ENCODE measurements around the gene CFAP74.

DNA sequence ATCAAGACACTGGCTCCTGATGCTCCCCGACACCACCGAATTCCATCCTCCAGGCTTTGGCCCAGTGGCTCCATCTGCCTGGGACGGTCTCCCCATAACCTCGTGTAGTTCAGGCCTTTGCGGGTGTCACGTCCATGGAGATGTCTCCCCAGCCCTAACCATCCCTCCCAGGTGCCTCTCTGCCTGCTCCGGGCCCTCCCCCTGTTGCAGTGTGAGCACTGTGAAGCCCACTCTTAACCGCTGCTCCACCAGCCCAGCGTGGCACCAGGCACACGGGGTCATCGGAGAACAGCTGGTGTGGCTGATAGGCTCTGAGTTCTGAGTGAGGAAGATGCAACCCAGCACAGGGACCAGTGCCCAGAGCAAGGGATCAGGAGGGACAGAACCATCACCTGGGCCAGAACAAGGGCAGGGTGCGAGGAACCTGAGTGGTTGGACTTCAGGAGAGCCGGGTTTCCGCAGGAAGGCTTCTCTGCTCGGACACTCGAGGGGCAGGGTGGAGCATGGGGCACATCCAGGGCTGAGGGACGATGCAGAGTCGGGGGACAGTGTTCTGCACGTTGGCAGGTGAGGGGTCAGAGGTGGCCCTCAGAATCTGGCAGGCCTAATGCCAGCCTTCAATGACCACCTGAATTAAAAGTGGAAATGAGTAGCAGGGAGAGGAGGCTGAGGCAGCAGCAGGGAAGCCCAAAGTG is 110.1 kb downstream of the CFAP74 start:
- TF ChIP-seq, protein P1, sequence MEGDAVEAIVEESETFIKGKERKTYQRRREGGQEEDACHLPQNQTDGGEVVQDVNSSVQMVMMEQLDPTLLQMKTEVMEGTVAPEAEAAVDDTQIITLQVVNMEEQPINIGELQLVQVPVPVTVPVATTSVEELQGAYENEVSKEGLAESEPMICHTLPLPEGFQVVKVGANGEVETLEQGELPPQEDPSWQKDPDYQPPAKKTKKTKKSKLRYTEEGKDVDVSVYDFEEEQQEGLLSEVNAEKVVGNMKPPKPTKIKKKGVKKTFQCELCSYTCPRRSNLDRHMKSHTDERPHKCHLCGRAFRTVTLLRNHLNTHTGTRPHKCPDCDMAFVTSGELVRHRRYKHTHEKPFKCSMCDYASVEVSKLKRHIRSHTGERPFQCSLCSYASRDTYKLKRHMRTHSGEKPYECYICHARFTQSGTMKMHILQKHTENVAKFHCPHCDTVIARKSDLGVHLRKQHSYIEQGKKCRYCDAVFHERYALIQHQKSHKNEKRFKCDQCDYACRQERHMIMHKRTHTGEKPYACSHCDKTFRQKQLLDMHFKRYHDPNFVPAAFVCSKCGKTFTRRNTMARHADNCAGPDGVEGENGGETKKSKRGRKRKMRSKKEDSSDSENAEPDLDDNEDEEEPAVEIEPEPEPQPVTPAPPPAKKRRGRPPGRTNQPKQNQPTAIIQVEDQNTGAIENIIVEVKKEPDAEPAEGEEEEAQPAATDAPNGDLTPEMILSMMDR (conservative IDR thresholded peaks at IDR 0.05; ENCODE audit: low read depth, low read length) = no peak
- TF ChIP-seq POLR2A (IDR thresholded peaks at IDR 0.05; ENCODE audit: low read depth, low read length) (no peak), NFE2L2 (IDR thresholded peaks at IDR 0.05; ENCODE audit: low read depth, low read length) (no peak), RFX5 (IDR thresholded peaks at IDR 0.05; ENCODE audit: low read depth, low read length) (no peak), CHD1 (IDR thresholded peaks at IDR 0.05; ENCODE audit: low read depth, low read length) (no peak), RAD21 (IDR thresholded peaks at IDR 0.05; ENCODE audit: low read length) (no peak), FOS (IDR thresholded peaks at IDR 0.05; ENCODE audit: low read depth, low read length) (no peak), SMC3 (IDR thresholded peaks at IDR 0.05; ENCODE audit: low read depth, low read length) (no peak), MXI1 (IDR thresholded peaks at IDR 0.05; ENCODE audit: borderline replicate concordance, low read depth, low read length) (no peak), BHLHE40 (IDR thresholded peaks at IDR 0.05; ENCODE audit: low read depth, low read length) (no peak)
- TF ChIP-seq, protein P2, sequence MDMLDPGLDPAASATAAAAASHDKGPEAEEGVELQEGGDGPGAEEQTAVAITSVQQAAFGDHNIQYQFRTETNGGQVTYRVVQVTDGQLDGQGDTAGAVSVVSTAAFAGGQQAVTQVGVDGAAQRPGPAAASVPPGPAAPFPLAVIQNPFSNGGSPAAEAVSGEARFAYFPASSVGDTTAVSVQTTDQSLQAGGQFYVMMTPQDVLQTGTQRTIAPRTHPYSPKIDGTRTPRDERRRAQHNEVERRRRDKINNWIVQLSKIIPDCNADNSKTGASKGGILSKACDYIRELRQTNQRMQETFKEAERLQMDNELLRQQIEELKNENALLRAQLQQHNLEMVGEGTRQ (IDR thresholded peaks at IDR 0.05; ENCODE audit: low read depth, low read length) = no peak
